GM12878 (cell line): Measurements from ENCODE around the gene VPS39. TPM values are rescaled to one million over a fixed set of nuclear protein-coding genes. Genes with fewer than 3 reads are reported as not detected.
A peak's percentile ranks its signal among the peaks of the same experiment; 100 is the strongest.

Experiments used
- CBFB ChIP-seq: IDR thresholded peaks from 2 replicates; pipeline ENCODE4 v1.6.1; 2016; ENCODE audit warnings: antibody characterized with exemption, low read depth
- CREM ChIP-seq: IDR thresholded peaks from 2 replicates; pipeline ENCODE4 v1.6.1; 2014; ENCODE audit warnings: antibody characterized with exemption, low read depth
- DPF2 ChIP-seq: fragments of 450-650 bp; IDR thresholded peaks from 2 replicates; pipeline ENCODE4 v1.6.1; 2017; ENCODE audit warnings: mild to moderate bottlenecking
- E4F1 ChIP-seq: fragments of 450-650 bp; IDR thresholded peaks from 2 replicates; pipeline ENCODE4 v1.6.1; 2018; ENCODE audit warnings: borderline replicate concordance, mild to moderate bottlenecking; ENCODE audit not compliant: partially characterized antibody
- EZH2 ChIP-seq: IDR thresholded peaks from 2 replicates; pipeline ENCODE4 v1.6.1; 2012; ENCODE audit warnings: low read depth, mild to moderate bottlenecking, control low read depth, inconsistent platforms, low read length, borderline replicate concordance; ENCODE audit not compliant: control insufficient read depth
- IRF4 ChIP-seq: IDR thresholded peaks from 2 replicates; pipeline ENCODE4 v1.6.1; 2011; ENCODE audit warnings: low read depth, low read length
- JUND ChIP-seq: IDR thresholded peaks from 2 replicates; pipeline ENCODE4 v1.6.1; 2012; ENCODE audit warnings: low read depth, mild to moderate bottlenecking, low read length, improper control_type of control experiment, moderate library complexity
- KAT2A ChIP-seq: conservative IDR thresholded peaks from 2 replicates; pipeline ENCODE4 v1.6.1; 2011; ENCODE audit warnings: low read depth, low read length; ENCODE audit not compliant: control insufficient read depth
- MTA3 ChIP-seq: IDR thresholded peaks from 2 replicates; pipeline ENCODE4 v1.6.1; 2012; ENCODE audit warnings: low read length, inconsistent platforms, borderline replicate concordance
- MYB ChIP-seq: fragments of 150-350 bp; IDR thresholded peaks from 2 replicates; pipeline ENCODE4 v1.6.1; 2014; ENCODE audit warnings: mild to moderate bottlenecking, low read depth, low read length, borderline replicate concordance
- NRF1 ChIP-seq: conservative IDR thresholded peaks from 2 replicates; pipeline ENCODE4 v1.6.1; 2011; ENCODE audit warnings: mild to moderate bottlenecking, low read depth, low read length, improper control_type of control experiment
- RUNX3 ChIP-seq: IDR thresholded peaks from 2 replicates; pipeline ENCODE4 v1.6.1; 2012; ENCODE audit warnings: low read length, inconsistent platforms
- SMC3 ChIP-seq: IDR thresholded peaks from 2 replicates; pipeline ENCODE4 v1.6.1; 2011; ENCODE audit warnings: low read length, improper control_type of control experiment, borderline replicate concordance
- SREBF1 ChIP-seq: IDR thresholded peaks from 2 replicates; pipeline ENCODE4 v1.6.1; 2012; ENCODE audit warnings: mild to moderate bottlenecking, low read length
- STAT1 ChIP-seq: fragments of 450-650 bp; conservative IDR thresholded peaks from 2 replicates; pipeline ENCODE4 v1.6.1; 2014; ENCODE audit warnings: antibody characterized with exemption, mild to moderate bottlenecking
- TCF12 ChIP-seq: IDR thresholded peaks from 2 replicates; pipeline ENCODE4 v1.6.1; 2011; ENCODE audit warnings: low read depth, mild to moderate bottlenecking, low read length
- ZBTB11 ChIP-seq: fragments of 450-650 bp; formaldehyde crosslinking; IDR thresholded peaks from 2 replicates; pipeline ENCODE4 v1.5.0; 2022; ENCODE audit warnings: mild to moderate bottlenecking, missing genetic modification characterization
- polyA plus RNA-seq, 11 experiments: library from polyadenylated mRNA; depleted of rRNA in 4 of 11; unstranded in 6 of 11; stranded (reverse) in 5 of 11; fragments of >200 nt; fragmentation: Nextera tagmentation in 4 of 11; fragmentation: Illumina TruSeq in 1 of 11; extraction: Ambion mirVana in 4 of 11; extraction: Trizol in 1 of 11; gene quantifications; 1 replicate in 1 of 11; 2 replicates in 10 of 11; pipeline versions ENCODE4 v1.2.1 to v1.2.3, GENCODE V29; 2011 to 2016; ENCODE audit warnings: inconsistent platforms in 2 of 11, missing spikeins in 2 of 11, low read depth in 1 of 11
- total RNA-seq, 4 experiments: library from RNA; depleted of rRNA in 3 of 4; stranded (reverse); fragments of >200 nt in 3 of 4; fragmentation: Illumina TruSeq in 1 of 4; extraction: Trizol in 1 of 4; gene quantifications; 2 replicates each; pipeline versions ENCODE4 v1.2.1 to v1.2.3, GENCODE V29; 2013 to 2021
- TF ChIP-seq, protein P1 (sequence below): IDR thresholded peaks from 2 replicates; pipeline ENCODE4 v1.6.1; 2011; ENCODE audit warnings: mild to moderate bottlenecking, low read depth, low read length, moderate library complexity; ENCODE audit not compliant: insufficient replicate concordance
- TF ChIP-seq, protein P2 (sequence below): fragments of 450-650 bp; formaldehyde crosslinking; IDR thresholded peaks from 2 replicates; pipeline ENCODE4 v1.4.0; 2020; ENCODE audit warnings: mild to moderate bottlenecking, moderate library complexity

The VPS39 gene
- total and polyA plus RNA-seq, 10 of the 15 experiments (the other 5 are each of a cell fraction or from before 2014, with no cell fraction given), result 4.9 to 50.0 (median 36.2) TPM

- TF ChIP-seq JUND (no peak), ZBTB11 (CRISPR knock-in tag) (no peak), MYB (no peak), NRF1 (no peak), TCF12 (no peak), RUNX3 (peak; percentile 28; the same call in 1 of the 2 replicates), STAT1 (no peak), SMC3 (no peak), IRF4 (no peak), CREM (no peak), SREBF1 (no peak), EZH2 (no peak), KAT2A (no peak), DPF2 (peak; percentile 70; the same call in 1 of the 2 replicates), E4F1 (no peak), MTA3 (no peak), CBFB (no peak)
- TF ChIP-seq, protein P1, sequence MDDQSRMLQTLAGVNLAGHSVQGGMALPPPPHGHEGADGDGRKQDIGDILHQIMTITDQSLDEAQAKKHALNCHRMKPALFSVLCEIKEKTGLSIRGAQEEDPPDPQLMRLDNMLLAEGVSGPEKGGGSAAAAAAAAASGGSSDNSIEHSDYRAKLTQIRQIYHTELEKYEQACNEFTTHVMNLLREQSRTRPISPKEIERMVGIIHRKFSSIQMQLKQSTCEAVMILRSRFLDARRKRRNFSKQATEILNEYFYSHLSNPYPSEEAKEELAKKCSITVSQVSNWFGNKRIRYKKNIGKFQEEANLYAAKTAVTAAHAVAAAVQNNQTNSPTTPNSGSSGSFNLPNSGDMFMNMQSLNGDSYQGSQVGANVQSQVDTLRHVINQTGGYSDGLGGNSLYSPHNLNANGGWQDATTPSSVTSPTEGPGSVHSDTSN, result no peak
- TF ChIP-seq, protein P2, sequence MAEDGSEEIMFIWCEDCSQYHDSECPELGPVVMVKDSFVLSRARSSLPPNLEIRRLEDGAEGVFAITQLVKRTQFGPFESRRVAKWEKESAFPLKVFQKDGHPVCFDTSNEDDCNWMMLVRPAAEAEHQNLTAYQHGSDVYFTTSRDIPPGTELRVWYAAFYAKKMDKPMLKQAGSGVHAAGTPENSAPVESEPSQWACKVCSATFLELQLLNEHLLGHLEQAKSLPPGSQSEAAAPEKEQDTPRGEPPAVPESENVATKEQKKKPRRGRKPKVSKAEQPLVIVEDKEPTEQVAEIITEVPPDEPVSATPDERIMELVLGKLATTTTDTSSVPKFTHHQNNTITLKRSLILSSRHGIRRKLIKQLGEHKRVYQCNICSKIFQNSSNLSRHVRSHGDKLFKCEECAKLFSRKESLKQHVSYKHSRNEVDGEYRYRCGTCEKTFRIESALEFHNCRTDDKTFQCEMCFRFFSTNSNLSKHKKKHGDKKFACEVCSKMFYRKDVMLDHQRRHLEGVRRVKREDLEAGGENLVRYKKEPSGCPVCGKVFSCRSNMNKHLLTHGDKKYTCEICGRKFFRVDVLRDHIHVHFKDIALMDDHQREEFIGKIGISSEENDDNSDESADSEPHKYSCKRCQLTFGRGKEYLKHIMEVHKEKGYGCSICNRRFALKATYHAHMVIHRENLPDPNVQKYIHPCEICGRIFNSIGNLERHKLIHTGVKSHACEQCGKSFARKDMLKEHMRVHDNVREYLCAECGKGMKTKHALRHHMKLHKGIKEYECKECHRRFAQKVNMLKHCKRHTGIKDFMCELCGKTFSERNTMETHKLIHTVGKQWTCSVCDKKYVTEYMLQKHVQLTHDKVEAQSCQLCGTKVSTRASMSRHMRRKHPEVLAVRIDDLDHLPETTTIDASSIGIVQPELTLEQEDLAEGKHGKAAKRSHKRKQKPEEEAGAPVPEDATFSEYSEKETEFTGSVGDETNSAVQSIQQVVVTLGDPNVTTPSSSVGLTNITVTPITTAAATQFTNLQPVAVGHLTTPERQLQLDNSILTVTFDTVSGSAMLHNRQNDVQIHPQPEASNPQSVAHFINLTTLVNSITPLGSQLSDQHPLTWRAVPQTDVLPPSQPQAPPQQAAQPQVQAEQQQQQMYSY (CRISPR knock-in tag), result no peak
Observed at GRCh38 chr15:42218953-42219592, 11.0 kb upstream of the VPS39 start (continued).
